HUES6 (cell line): ENCODE measurements around the gene TRIM33.
"Not testable (repeated sequence)": the region's sequence is repeated elsewhere in the genome, so short reads cannot be mapped to it uniquely, and the experiment has no call there.

Experiments
- H3K27ac ChIP-seq: 2 replicates; pipeline ENCODE4 v1.7.0; 2013; ENCODE audit warnings: low read depth, mild to moderate bottlenecking, low read length, inconsistent platforms
- H3K27me3 ChIP-seq: 2 replicates; pipeline ENCODE4 v1.6.1; 2013; ENCODE audit warnings: low read length; ENCODE audit not compliant: control insufficient read depth, insufficient read depth
- H3K36me3 ChIP-seq: 2 replicates; pipeline ENCODE4 v1.6.1; 2013; ENCODE audit warnings: low read length; ENCODE audit not compliant: control insufficient read depth, insufficient read depth
- H3K4me1 ChIP-seq: 2 replicates; pipeline ENCODE4 v1.6.1; 2013; ENCODE audit warnings: low read length; ENCODE audit not compliant: control insufficient read depth, insufficient read depth
- H3K4me3 ChIP-seq: 2 replicates; pipeline ENCODE4 v1.5.1; 2013; ENCODE audit warnings: low read depth, low read length
- H3K9ac ChIP-seq: one replicate; pipeline ENCODE4 v1.6.1; 2013; ENCODE audit warnings: mild to moderate bottlenecking, low read length
- H3K9me3 ChIP-seq: 2 replicates; pipeline ENCODE4 v1.6.1; 2013; ENCODE audit warnings: low read depth, low read length; ENCODE audit not compliant: control insufficient read depth, insufficient read depth

TRIM33 gene

DNA sequence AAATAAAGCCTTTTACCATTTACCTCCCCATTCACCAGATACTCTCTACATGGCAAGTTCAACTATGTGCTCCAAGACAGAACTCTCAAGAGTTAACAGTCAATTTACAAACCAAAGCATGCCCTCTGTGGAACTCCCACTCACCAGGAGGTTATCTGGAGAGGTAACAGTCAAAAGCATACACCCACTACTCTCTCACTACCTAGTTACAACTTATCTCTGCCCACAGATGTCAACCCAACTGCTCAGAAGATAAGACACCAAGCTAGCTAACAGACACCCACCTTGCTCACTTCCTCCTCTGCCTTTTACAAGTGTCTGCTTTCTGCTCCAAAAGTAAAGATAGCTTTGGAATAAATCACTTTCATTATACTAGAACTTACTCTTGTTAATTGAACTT lies 131.0 kb downstream of the TRIM33 start:
- Histone ChIP-seq H3K9ac (no peak overlapping the region), H3K27me3 (no peaks in the 10 kb centered on the region), H3K27ac (no peak overlapping the region), H3K36me3 (no peaks in the 10 kb centered on the region), H3K9me3 (peaks cover 26% of the 10 kb centered on the region), H3K4me3 (no peak overlapping the region), H3K4me1 (no peaks in the 10 kb centered on the region)

DNA sequence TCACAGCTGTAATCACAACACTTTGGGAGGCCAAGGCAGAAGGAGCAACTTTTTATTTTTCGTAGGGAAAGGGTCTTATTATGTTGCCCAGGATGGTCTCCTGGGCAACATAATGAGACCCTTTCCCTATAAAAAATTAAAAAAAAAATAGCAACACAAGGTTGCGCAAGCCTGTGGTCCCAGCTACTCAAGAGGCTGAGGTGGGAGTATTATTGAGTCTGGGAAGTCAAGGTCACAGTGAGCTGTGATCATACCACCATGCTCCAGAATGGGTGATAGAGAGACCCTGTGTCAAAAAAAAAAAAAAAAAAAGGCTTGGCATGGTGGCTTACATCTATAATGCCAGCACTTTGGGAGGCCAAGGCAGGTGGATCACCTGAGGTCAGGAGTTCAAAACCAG lies 131.6 kb downstream of the TRIM33 start:
- H3K36me3 ChIP-seq = no peaks in the 10 kb centered on the region
- no peak overlapping the region for H3K4me3 ChIP-seq
- H3K4me1 ChIP-seq = no peaks in the 10 kb centered on the region
- H3K9ac ChIP-seq = no peak overlapping the region
- no peak overlapping the region for H3K27ac ChIP-seq
- no peaks in the 10 kb centered on the region for H3K27me3 ChIP-seq
- H3K9me3 ChIP-seq = peaks cover 28% of the 10 kb centered on the region

DNA sequence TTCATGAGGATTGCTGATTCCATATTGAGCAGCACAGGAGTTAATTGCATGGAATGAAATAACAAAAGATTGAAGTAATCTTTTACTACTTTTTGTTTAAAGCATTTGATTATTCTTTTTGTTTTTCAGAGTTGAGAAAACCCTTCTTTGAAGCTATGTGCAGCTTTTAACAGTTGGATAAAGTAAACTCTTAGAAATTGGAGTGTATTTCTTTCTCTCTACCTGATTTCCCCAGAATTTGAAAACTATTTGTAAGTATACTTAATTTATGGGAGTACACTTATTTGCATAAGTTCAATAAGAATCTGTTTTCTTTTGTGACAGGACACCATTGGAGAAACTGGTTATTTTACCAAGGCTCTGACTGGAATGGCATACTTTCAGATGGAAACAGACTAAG lies 133.6 kb downstream of the TRIM33 start:
- no peaks in the 10 kb centered on the region for H3K4me1 ChIP-seq
- H3K9ac ChIP-seq = no peak overlapping the region
- H3K36me3 ChIP-seq = no peaks in the 10 kb centered on the region
- no peak overlapping the region for H3K27ac ChIP-seq
- H3K27me3 ChIP-seq = no peaks in the 10 kb centered on the region
- no peak overlapping the region for H3K4me3 ChIP-seq
- peaks cover 38% of the 10 kb centered on the region for H3K9me3 ChIP-seq

DNA sequence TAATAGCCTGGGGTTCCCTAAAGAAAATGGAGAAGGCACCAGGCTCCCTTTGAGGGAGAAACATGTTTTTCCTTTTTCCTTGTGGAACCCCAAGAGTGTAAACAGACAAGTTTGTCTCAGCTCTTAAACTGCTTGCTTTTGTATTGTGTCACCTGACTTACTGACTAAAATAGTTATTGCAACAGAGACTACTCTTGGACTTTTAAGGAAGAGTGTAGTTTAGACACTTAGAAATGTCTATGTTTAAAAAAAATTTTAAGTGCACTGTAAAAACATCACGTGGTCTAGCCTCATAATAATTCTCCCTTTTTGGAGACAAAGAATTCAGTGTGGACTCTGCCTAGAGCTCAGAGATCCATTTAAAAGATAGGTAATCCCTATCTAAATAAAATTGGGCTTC lies 141.1 kb downstream of the TRIM33 start:
- H3K9ac ChIP-seq = no peak overlapping the region
- 0 out of 2 replicates have a peak, but pooled peaks cover 5% of the 10 kb centered on the region for H3K4me1 ChIP-seq
- no peaks in the 10 kb centered on the region for H3K36me3 ChIP-seq
- no peak overlapping the region for H3K4me3 ChIP-seq
- H3K27ac ChIP-seq = no peak overlapping the region
- H3K9me3 ChIP-seq = peaks cover 14% of the 10 kb centered on the region
- H3K27me3 ChIP-seq = no peaks in the 10 kb centered on the region

DNA sequence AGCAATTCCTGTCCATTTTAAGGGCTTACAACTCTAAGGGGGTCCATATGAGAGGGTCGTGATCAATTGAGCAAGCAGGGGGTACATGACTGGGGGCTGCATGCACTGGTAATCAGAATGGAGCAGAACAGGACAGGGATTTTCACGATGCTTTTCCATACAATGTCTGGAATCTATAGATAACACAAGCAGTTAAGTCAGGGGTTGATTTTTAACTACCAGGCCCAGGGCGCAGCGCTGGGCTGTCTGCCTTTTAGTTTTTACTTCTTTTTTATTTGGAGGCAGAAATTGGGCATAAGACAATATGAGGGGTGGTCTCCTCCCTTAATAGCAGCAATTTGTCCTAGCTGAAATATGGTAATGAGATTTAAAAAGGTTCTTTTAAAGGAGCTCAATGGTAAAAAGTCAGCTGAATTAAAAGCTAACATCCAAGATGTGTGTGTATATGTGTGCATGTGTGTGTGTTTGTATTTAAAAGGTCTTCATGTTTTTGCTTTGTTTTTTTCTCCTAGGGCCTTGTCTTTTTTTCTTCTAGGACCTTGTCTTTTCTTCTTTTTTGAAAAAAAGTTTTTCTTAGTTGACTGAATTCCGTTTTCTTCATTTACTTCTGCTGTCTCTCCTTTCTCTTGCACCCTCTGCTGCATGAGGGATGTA lies 141.6 kb downstream of the TRIM33 start:
- H3K4me3 ChIP-seq = not testable (repeated sequence)

DNA sequence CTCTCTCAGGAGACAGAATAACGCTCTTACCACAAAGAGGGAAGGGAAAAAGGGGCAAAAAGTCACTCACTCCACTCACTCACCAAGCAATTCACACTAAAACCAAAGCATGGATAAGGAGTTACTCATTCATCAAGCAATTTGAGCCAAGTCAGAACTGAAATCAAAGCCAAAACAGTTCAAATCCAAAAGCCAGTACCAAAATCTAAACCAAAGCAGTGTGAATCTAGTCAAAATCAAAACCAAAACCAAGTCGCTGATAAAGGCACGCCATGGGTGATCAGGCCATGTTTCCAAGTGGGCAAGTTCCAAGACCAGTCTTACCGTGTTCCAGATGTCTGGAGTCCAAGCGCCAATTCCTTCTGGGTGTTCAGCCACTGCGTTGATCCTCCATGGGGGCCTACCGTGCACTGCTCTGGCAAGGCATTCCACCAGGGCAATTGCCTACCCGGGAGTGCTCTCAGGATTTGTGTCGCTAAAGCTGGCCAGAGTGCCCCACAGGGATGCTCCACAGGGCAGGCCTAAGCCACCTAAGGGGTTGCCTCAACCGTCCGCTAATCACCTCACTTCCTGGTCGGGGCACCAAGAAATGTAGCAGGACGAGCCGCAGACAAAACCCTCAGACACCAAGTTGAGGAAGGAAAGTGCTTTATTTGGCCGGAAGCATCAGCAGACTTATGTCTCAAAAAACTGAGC lies 142.3 kb downstream of the TRIM33 start:
- no peaks in the 10 kb centered on the region for H3K36me3 ChIP-seq
- H3K4me3 ChIP-seq = no peak overlapping the region
- no peaks in the 10 kb centered on the region for H3K27me3 ChIP-seq
- H3K9ac ChIP-seq = no peak overlapping the region
- H3K27ac ChIP-seq = no peak overlapping the region
- H3K4me1 ChIP-seq = 0 out of 2 replicates have a peak, but pooled peaks cover 5% of the 10 kb centered on the region
- peaks cover 13% of the 10 kb centered on the region for H3K9me3 ChIP-seq

More for the DNA sequence above, 141.6 kb downstream of the TRIM33 start:
- H3K27me3 ChIP-seq, H3K9ac ChIP-seq, H3K27ac ChIP-seq, H3K36me3 ChIP-seq, H3K4me1 ChIP-seq: not testable (repeated sequence)
- H3K9me3 ChIP-seq = peaks cover 13% of the 10 kb centered on the region

DNA sequence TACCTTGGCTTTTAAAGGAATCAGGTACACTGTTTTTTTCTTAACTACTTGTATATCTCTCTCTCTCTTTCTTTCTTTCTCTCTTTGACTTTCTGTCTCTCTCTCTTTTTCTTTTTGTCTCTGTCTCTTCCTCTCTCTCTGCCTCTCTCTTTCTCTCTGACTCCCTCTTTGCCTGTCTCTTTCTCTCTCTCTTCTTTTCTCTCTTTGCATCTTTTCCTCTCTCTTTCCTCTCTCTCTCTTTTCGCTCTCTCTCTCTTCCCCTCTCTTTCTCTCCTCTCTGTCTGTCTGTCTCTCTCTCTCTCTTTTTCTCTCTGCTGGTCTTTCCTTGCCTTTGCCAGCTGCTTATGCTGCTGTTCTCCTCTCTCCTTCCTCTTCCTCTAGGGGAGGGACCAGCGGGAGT lies 143.2 kb downstream of the TRIM33 start:
- 0 out of 2 replicates have a peak, but pooled peaks cover 5% of the 10 kb centered on the region for H3K4me1 ChIP-seq
- no peaks in the 10 kb centered on the region for H3K27me3 ChIP-seq
- H3K9ac ChIP-seq = no peak overlapping the region
- H3K36me3 ChIP-seq = no peaks in the 10 kb centered on the region
- H3K4me3 ChIP-seq = no peak overlapping the region
- peaks cover 18% of the 10 kb centered on the region for H3K9me3 ChIP-seq
- H3K27ac ChIP-seq = no peak overlapping the region

DNA sequence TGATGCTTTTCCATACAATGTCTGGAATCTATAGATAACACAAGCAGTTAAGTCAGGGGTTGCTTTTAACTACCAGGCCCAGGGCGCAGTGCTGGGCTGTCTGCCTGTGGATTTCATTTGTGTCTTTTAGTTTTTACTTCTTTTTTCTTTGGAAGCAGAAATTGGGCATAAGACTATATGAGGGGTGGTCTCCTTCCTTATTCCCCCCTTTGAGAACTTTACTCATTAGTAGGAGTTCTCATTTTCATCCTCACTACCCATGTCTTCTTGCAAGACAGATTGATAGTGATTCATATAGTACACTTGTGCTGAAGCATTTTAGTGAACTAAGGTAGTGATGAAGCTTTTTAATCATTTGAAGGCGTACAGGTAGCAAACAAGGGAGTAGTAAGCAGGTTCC lies 147.8 kb downstream of the TRIM33 start:
- H3K36me3 ChIP-seq, H3K4me3 ChIP-seq, H3K9ac ChIP-seq, H3K27me3 ChIP-seq, H3K4me1 ChIP-seq, H3K27ac ChIP-seq: not testable (repeated sequence)
- H3K9me3 ChIP-seq = peaks cover 31% of the 10 kb centered on the region

DNA sequence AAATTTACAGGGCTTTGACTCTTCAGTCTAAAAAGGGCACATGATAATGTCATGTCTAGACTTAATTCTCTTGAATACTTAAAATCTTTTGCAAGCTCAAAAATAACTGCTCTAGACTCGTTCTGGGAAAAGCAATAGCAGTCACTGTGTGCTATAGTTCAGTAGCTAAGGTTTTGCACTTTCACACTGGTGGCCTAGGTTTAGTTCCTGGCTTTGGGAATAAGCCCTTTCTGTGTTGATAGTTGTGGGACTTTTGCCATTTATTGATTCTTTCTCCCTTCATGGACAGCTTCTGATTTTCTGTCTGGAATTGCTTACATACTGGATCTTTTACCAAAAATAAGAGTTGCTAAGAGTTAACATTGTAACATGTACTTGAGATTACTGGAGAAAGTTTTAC lies 151.2 kb downstream of the TRIM33 start:
- no peaks in the 10 kb centered on the region for H3K27me3 ChIP-seq
- no peaks in the 10 kb centered on the region for H3K4me1 ChIP-seq
- H3K4me3 ChIP-seq = no peak overlapping the region
- no peak overlapping the region for H3K9ac ChIP-seq
- H3K9me3 ChIP-seq = peaks cover 29% of the 10 kb centered on the region
- H3K36me3 ChIP-seq = no peaks in the 10 kb centered on the region
- no peak overlapping the region for H3K27ac ChIP-seq

DNA sequence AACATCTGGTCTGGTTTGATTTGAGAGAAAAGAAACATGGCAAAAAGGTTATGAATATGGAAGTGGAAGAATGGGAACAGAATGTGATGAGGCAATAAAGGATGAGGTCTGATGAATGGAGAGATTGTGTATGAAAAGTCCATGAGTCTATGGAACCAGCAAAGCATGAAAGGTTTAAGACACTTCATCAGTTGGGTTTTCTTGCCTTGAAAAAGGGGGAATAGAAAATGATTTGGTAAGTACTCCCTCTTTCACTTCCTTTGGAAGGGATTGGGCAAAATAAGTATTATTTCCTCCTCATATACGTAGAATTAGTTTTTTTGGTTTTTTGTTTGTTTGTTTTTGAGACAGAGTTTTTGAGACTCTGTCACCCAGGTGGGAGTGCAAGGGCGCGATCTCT lies 155.8 kb downstream of the TRIM33 start:
- H3K9ac ChIP-seq = no peak overlapping the region
- no peak overlapping the region for H3K27ac ChIP-seq
- H3K4me3 ChIP-seq = no peak overlapping the region
- H3K9me3 ChIP-seq = no peaks in the 10 kb centered on the region
- H3K27me3 ChIP-seq = no peaks in the 10 kb centered on the region
- peaks cover 14% of the 10 kb centered on the region for H3K4me1 ChIP-seq
- H3K36me3 ChIP-seq = no peaks in the 10 kb centered on the region

DNA sequence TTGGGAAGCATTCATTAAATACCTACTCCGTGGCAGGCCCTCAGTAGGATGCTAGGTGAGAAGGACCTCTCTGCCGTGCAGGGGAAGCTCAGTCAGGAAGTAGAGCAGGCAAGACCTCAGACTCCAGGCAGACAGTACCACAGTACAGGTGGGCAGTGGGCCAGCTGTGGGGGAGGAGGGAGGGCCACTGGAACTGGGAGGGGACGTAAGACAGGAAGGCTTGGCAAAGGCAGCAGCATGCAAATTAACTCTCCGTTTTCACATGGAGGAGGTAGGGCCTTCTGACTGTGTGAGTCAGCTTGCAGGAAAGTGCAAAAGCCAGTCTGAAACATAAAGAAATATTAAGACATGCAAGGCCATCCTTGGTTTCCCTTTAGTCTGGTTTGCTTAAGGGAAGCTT lies 157.7 kb downstream of the TRIM33 start:
- Histone ChIP-seq H3K9me3 (no peaks in the 10 kb centered on the region), H3K9ac (no peak overlapping the region), H3K4me3 (no peak overlapping the region), H3K36me3 (no peaks in the 10 kb centered on the region), H3K27ac (no peak overlapping the region), H3K27me3 (no peaks in the 10 kb centered on the region), H3K4me1 (peaks cover 14% of the 10 kb centered on the region)
